HG03342 (cell line): ENCODE results near the gene NAPB.
"Not testable (repeated sequence)": the region's sequence is repeated elsewhere in the genome, so short reads cannot be mapped to it uniquely, and the experiment has no call there.

Experiments used
- ATAC-seq: cut with Tn5 transposase; IDR thresholded peaks from one replicate; pipeline ENCODE4 v1.9.1; 2021; ENCODE audit warnings: mild to moderate bottlenecking, moderate library complexity; ENCODE audit not compliant: unreplicated experiment

Gene NAPB

DNA sequence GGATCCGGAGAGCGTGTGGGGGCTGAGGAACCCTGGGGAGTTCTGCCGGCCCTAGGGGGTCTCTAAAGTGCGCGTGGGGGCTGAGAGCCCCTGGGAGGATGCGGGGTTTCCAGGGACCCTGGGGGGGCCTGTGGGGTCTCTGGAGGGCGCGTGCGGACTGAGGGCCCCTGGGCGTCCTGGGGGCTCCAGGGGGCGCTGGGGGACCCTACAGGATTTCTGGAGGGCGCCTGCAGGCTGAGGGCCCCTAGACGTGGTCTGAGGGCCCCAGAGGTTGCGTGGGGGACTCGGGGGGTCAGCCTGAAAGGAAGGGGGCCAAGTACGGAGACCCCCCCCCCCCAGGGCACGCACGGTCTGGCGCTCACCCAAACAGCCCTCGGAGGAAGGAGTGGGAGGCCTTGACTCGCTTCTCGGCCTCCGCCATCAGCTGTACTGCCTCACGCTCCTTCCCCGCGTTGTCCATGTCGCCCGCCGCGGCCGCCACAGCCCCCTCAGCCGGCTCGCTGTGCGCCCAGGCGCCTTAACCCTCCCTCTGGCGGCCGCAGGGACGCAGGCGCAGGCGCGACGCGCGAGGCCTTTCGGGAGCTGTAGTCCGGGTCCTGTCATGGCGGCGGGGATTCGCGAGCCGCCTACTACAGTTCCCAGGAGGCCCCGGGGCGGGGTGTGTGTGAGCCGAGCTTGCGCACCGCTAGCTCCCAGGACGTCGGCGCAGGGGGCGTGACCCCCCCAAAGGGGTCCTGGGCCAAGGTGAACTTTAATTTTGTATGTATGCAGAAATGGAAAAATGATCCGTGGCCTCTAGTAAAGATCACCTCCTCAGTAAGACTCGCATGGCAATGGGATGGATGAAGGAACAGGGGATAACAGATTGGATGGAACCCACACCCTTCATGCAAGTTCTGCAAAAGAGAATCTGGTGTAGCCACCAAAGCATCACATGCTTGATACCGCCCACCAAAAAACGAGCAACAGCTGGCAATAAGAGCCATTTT lies at the start of gene NAPB:
TSS of gene NAPB (minus strand) at position 546 of the 989 bp plus-strand sequence. CDS start at position 460, 86 bp downstream.
- peak; percentile 98 for ATAC-seq

- not testable (repeated sequence) for ATAC-seq
Observed at GRCh38 chr20:23466961-23467360, 45.7 kb upstream of the NAPB start.

GRCh38 chr20:23461180-23461579 lies 39.9 kb upstream of the NAPB start:
- no peak for ATAC-seq

GRCh38 chr20:23459461-23460150 lies 38.3 kb upstream of the NAPB start:
- ATAC-seq = no peak

- no peak for ATAC-seq
Observed at GRCh38 chr20:23456873-23457272, 35.6 kb upstream of the NAPB start.

DNA sequence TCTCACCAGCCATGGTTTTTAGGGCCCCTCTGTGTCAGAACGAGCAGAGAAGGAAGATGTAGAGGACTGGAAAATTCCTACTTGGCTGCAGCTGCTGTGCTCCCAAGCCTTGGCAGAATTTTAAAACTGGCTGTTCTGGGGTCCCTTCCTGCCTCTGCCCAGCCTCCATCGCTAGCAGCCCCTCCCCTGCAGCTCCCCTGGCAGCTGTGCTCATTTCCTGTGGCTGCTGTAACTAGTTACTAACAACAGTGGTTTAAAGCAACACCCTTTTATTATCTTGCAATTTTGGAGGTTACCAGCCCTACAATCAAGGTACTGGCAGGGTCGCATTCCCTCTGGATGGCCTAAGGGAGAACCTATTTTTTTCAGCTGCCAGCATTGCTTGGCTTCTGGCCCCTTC lies 35.1 kb upstream of the NAPB start:
- no peak for ATAC-seq

DNA sequence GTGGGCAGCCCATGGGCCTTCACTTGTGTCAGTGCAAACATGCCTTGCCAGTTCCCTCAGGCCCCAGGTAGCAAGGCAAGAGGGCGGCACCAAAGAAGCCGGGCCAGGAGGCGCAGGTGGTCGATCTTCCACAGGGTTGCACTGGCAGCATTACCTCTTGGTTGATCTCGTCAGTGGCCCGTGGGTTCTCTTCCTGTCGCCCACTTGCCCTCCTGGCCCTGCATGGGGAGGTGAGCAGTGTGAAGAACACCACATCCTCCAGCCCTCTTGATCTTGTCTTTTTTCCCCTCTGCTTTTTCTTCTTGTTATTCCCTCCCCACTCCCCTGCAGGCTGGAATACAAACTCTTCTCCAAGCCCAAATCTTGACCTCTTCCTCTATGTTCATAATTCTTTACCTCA lies 34.4 kb upstream of the NAPB start:
- ATAC-seq = no peak

DNA sequence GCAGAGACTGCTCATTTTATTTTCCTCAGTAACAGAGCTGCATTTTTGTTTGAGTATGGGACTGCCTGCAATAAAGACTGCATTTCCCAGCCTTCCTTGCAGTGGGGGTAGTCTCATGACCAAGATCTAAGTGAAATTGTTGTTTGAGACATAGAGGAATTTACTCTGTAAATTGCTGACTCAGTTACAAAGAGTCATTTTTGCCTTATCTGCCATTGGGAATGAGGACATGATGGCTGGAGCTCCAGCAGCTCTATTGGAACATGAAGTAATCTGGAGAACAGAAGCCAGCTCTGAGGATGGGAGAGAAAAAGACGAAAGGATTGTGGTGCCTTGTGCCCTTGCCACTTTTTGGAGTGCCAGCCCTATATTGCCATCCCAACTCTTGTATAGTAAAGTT lies 33.5 kb upstream of the NAPB start:
- no peak for ATAC-seq

DNA sequence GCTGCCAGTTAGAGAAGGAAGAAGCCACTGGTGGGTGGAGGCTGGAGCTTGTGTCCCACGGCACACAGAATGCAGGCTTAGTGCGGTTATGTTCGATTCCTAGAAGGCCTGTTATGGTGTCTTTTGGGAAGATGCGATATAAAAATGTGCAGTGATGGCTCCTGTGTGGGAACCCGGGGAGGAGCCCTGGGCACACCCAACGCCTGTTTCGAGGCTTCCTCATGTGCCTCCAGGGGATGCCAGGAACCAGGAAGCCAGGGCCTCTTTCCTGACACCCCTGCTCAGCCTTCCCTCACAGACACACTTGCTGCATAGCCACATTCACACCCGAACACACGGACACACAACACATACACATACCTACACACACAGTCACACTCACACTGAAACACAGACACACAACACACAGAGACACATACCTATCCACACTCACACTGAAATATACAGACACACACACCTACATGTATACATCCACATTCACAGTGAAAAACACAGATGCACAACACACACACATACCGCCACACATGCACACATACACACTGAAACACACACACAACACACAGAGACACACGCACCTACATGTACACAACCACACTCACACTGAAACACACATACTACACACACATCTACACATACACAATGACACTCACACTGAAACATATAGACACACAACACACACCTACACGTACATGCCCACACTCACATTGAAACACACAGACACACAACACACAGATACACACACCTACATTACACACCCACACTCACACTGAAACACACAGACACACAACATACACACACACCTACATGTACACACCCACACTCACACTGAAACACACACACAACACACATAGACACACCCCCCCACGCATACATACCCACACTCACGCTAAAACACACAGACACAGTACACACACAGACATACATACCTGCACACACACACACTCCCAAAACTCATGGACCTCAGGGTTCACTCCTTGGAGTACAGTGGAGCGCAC lies 32.6 kb upstream of the NAPB start:
- no peak for ATAC-seq

GRCh38 chr20:23452776-23453175 lies 31.5 kb upstream of the NAPB start, which contains the start of gene CST11:
CST11 (minus strand) TSS chr20:23452876; CDS start chr20:23452811, 65 bp downstream.
- no peak for ATAC-seq

DNA sequence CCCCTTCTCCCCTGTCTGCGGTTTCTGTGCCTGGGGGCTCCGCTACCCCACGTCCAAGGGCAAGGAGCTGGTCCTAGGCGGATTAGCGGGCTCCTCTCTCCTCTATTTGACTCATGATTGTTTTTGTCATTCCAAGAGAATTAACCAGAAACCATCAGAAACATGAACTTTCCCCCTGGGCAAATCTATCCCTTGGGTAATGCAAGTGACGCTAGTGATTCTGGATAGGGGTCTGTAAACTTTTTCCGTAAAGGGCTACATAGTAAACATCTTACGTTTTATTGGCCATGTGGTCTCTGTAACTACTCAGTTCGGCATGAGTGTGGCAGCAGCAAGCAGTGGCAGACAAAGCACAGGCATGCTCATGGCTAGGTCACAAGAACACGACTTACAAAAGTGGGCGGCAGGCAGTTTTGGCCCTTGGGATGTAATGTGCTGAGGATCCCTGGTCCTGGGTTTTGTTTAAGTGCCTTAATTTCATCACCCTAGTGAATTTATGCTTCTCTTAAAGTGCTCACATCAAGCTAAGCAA lies 30.7 kb upstream of the NAPB start:
- ATAC-seq = no peak

GRCh38 chr20:23450877-23451276 lies 29.6 kb upstream of the NAPB start:
- ATAC-seq = no peak

DNA sequence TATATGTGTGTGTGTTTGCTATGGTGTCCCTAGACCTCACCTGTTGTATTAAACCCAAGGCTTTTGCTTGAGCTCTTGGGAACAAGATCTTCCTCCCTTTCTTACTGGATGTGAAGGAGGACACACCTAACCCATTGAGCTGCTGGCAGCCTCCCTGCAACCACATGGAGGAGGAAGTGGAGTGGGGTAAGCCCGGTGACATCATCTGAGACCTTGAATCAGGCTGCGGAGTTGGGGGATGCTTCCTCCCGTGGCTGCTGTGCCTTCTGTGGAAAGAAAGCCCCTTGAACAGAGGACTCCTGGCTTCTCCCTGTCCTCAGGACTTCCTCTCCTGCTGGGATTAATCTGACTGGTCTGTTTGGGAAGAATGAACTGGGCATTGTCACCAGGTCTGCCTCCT lies 28.1 kb upstream of the NAPB start:
- no peak for ATAC-seq

GRCh38 chr20:23448167-23448566 lies 26.9 kb upstream of the NAPB start:
- ATAC-seq = no peak

- ATAC-seq = peak; percentile 66
Observed at GRCh38 chr20:23446505-23446904, 25.2 kb upstream of the NAPB start.

- no peak for ATAC-seq
Observed at GRCh38 chr20:23445596-23446217, 24.4 kb upstream of the NAPB start.

DNA sequence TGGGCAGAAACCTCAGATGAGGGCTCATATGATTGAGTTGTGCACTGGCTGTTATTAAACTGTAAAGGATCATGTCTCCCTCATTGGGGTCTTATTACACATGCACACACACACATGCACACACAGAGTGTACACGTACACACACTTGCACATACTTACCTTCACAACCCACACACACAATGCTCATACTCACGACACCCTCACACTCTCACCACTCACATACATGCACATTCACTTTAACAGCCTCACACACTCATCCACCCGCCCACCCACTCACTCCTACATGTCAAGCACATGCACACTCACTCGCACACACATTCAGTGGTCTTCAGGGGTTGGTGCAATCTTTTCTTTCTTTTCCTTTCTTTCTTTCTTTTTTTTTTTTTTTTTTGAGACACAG lies 23.6 kb upstream of the NAPB start:
- no peak for ATAC-seq

- ATAC-seq = no peak
Observed at GRCh38 chr20:23442436-23442835, 21.1 kb upstream of the NAPB start.

- ATAC-seq = peak; percentile 67
Observed at GRCh38 chr20:23441850-23442313, 20.6 kb upstream of the NAPB start.

GRCh38 chr20:23440004-23440403 lies 18.7 kb upstream of the NAPB start:
- no peak for ATAC-seq
